Measurements from ENCODE around the gene BCAS3. TPM values are rescaled to one million over a fixed set of nuclear protein-coding genes. Genes with fewer than 3 reads are reported as not detected.

The BCAS3 gene
- total RNA-seq, 2 experiments from 2014 or later = 13.4 to 14.5 TPM

- Histone ChIP-seq H4K20me1 (ENCODE audit: insufficient read depth, low read length) (no peaks in the 10 kb centered on the region), H3K9me3 (ENCODE audit: low read length) (no peaks in the 10 kb centered on the region), H3K27ac (ENCODE audit: low read depth, low read length, poor library complexity, severe bottlenecking) (no peak overlapping the region), H3K4me1 (ENCODE audit: insufficient read depth, low read length, poor library complexity, severe bottlenecking) (no peaks in the 10 kb centered on the region), H3K79me2 (ENCODE audit: insufficient read depth, low read depth, low read length) (no peaks in the 10 kb centered on the region), H3K4me3 (ENCODE audit: low read depth, low read length, poor library complexity, severe bottlenecking) (no peak overlapping the region), H3K4me2 (ENCODE audit: low read length) (no peak overlapping the region), H2AFZ (ENCODE audit: low read length) (no peak overlapping the region), H3K9me2 (ENCODE audit: insufficient read depth, low read length) (no peaks in the 10 kb centered on the region), H3K36me3 (ENCODE audit: insufficient read depth, low read length) (no peaks in the 10 kb centered on the region)
- intact Hi-C loops (cut with micrococcal nuclease; ENCODE audit: unreplicated experiment) = no loop called here
- ChIA-PET CTCF (ENCODE audit: unreplicated experiment) (no interaction called here), POLR2A (interaction anchor here (0.6 kb wide), 1 partner anchor 43 kb away, joined by 3 read pairs; no protein-coding TSS in a partner anchor)
- no peak for TF ChIP-seq EZH2phosphoT487 (IDR thresholded peaks at IDR 0.05; ENCODE audit: borderline replicate concordance, low read depth, low read length)
- DNase-seq (ENCODE audit: low spot score) = no peak
- no TSS peak for BruUV-seq (replicated peaks)
Measured at GRCh38 chr17:61400717-61401388, 723.2 kb downstream of the BCAS3 start.

DNA sequence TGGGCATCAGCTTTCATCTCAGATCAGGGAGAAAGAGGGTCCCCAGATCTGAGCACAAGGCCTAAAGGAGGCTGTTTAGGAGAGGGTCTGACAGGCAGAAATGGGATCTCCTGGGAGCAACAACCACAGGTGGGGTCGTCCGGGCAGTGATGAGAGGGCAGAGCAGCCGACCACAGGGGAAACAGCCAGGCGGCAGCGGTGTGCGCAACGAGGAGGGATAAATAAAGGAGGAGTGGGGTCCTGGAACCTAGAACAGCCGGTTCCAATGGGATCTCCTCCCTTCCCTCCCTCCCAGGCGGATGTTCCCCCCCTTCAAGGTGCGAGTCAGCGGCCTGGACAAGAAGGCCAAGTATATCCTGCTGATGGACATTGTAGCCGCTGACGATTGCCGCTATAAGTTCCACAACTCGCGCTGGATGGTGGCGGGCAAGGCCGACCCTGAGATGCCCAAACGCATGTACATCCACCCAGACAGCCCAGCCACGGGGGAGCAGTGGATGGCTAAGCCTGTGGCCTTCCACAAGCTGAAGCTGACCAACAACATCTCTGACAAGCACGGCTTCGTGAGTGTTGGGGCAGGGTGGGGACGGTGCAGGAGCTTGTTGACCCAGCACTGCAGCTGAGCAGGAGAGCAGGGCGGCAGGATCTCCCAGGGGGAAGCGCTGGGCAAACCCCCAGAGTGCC, 723.9 kb downstream of the BCAS3 start:
- DNase-seq (ENCODE audit: low spot score) = no peak
- no peaks in the 10 kb centered on the region for H3K36me3 ChIP-seq (ENCODE audit: insufficient read depth, low read length)
- no peak overlapping the region for H3K4me3 ChIP-seq (ENCODE audit: low read depth, low read length, poor library complexity, severe bottlenecking)
- no peaks in the 10 kb centered on the region for H3K4me1 ChIP-seq (ENCODE audit: insufficient read depth, low read length, poor library complexity, severe bottlenecking)
- no TSS peak for BruUV-seq (replicated peaks)
- intact Hi-C loops (cut with micrococcal nuclease; ENCODE audit: unreplicated experiment) = no loop called here
- no peak overlapping the region for H3K27ac ChIP-seq (ENCODE audit: low read depth, low read length, poor library complexity, severe bottlenecking)
- no peak overlapping the region for H3K4me2 ChIP-seq (ENCODE audit: low read length)
- CTCF ChIA-PET (ENCODE audit: unreplicated experiment) = no interaction called here
- no peak overlapping the region for H2AFZ ChIP-seq (ENCODE audit: low read length)
- no peaks in the 10 kb centered on the region for H3K9me3 ChIP-seq (ENCODE audit: low read length)
- no peak for TF ChIP-seq EZH2phosphoT487 (IDR thresholded peaks at IDR 0.05; ENCODE audit: borderline replicate concordance, low read depth, low read length)
- no peak for TF ChIP-seq CTCF (conservative IDR thresholded peaks at IDR 0.05; ENCODE audit: low read length)
- H4K20me1 ChIP-seq (ENCODE audit: insufficient read depth, low read length) = no peaks in the 10 kb centered on the region
- H3K79me2 ChIP-seq (ENCODE audit: insufficient read depth, low read depth, low read length) = no peaks in the 10 kb centered on the region
- no peaks in the 10 kb centered on the region for H3K9me2 ChIP-seq (ENCODE audit: insufficient read depth, low read length)
- POLR2A ChIA-PET = interaction anchor here (0.6 kb wide), 1 partner anchor 44 kb away, joined by 3 read pairs; no protein-coding TSS in a partner anchor

- Histone ChIP-seq H2AFZ (ENCODE audit: low read length) (no peak overlapping the region), H3K9me3 (ENCODE audit: low read length) (no peaks in the 10 kb centered on the region), H3K36me3 (ENCODE audit: insufficient read depth, low read length) (no peaks in the 10 kb centered on the region), H3K27ac (ENCODE audit: low read depth, low read length, poor library complexity, severe bottlenecking) (no peak overlapping the region), H3K9me2 (ENCODE audit: insufficient read depth, low read length) (no peaks in the 10 kb centered on the region), H3K4me3 (ENCODE audit: low read depth, low read length, poor library complexity, severe bottlenecking) (no peak overlapping the region), H3K4me2 (ENCODE audit: low read length) (no peak overlapping the region), H4K20me1 (ENCODE audit: insufficient read depth, low read length) (no peaks in the 10 kb centered on the region), H3K79me2 (ENCODE audit: insufficient read depth, low read depth, low read length) (no peaks in the 10 kb centered on the region), H3K4me1 (ENCODE audit: insufficient read depth, low read length, poor library complexity, severe bottlenecking) (no peaks in the 10 kb centered on the region)
- TF ChIP-seq EZH2phosphoT487 (IDR thresholded peaks at IDR 0.05; ENCODE audit: borderline replicate concordance, low read depth, low read length) (no peak), CTCF (conservative IDR thresholded peaks at IDR 0.05; ENCODE audit: low read length) (no peak)
- no TSS peak for BruUV-seq (replicated peaks)
- ChIA-PET CTCF (ENCODE audit: unreplicated experiment) (no interaction called here), POLR2A (no interaction called here)
- intact Hi-C loops (cut with micrococcal nuclease; ENCODE audit: unreplicated experiment) = no loop called here
- no peak for DNase-seq (ENCODE audit: low spot score)
Measured at GRCh38 chr17:61402073-61402541, 724.5 kb downstream of the BCAS3 start.
